ENCODE measurements around the gene SRF. TPM values are rescaled to one million over a fixed set of nuclear protein-coding genes. Genes with fewer than 3 reads are reported as not detected.

Gene SRF
- total RNA-seq, 1 experiment from 2014 or later = 16.4 TPM

- no peak for DNase-seq (ENCODE audit: extremely low read depth, low read depth)
Measured at GRCh38 chr6:43146709-43147688, 24.1 kb upstream of the SRF start.

GRCh38 chr6:43147691-43148477 lies 23.2 kb upstream of the SRF start:
- DNase-seq (ENCODE audit: extremely low read depth, low read depth) = no peak

GRCh38 chr6:43149265-43149664 lies 21.8 kb upstream of the SRF start:
- no peak for DNase-seq (ENCODE audit: extremely low read depth, low read depth)

- DNase-seq (ENCODE audit: extremely low read depth, low read depth) = no peak
Measured at GRCh38 chr6:43150051-43150751, 20.9 kb upstream of the SRF start.

DNA sequence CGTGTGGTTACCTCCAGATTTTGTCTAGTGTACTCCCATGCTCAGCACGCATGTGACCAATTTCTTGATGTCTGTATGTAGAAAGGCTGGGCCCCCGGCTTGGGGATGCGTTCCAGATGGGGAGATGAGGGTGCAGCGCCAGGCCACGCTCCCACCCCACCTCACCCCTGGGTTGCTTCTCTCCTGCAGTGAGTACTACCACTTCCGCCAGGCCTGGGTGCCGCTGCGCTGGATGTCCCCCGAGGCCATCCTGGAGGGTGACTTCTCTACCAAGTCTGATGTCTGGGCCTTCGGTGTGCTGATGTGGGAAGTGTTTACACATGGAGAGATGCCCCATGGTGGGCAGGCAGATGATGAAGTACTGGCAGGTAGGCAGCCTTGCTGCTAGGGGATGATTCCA lies 11.5 kb upstream of the SRF start:
- DNase-seq (ENCODE audit: extremely low read depth, low read depth) = no peak

- no peak for DNase-seq (ENCODE audit: extremely low read depth, low read depth)
Measured at GRCh38 chr6:43163899-43164298, 7.2 kb upstream of the SRF start.

- no peak for DNase-seq (ENCODE audit: extremely low read depth, low read depth)
Measured at GRCh38 chr6:43170417-43170930, 595 bp upstream of the SRF start.

- no peak for DNase-seq (ENCODE audit: extremely low read depth, low read depth)
Measured at GRCh38 chr6:43171707-43172103, 636 bp downstream of the SRF start.

GRCh38 chr6:43172104-43173007 lies 1.3 kb downstream of the SRF start:
- no peak for DNase-seq (ENCODE audit: extremely low read depth, low read depth)

GRCh38 chr6:43173591-43174262 lies 2.7 kb downstream of the SRF start:
- no peak for DNase-seq (ENCODE audit: extremely low read depth, low read depth)

DNA sequence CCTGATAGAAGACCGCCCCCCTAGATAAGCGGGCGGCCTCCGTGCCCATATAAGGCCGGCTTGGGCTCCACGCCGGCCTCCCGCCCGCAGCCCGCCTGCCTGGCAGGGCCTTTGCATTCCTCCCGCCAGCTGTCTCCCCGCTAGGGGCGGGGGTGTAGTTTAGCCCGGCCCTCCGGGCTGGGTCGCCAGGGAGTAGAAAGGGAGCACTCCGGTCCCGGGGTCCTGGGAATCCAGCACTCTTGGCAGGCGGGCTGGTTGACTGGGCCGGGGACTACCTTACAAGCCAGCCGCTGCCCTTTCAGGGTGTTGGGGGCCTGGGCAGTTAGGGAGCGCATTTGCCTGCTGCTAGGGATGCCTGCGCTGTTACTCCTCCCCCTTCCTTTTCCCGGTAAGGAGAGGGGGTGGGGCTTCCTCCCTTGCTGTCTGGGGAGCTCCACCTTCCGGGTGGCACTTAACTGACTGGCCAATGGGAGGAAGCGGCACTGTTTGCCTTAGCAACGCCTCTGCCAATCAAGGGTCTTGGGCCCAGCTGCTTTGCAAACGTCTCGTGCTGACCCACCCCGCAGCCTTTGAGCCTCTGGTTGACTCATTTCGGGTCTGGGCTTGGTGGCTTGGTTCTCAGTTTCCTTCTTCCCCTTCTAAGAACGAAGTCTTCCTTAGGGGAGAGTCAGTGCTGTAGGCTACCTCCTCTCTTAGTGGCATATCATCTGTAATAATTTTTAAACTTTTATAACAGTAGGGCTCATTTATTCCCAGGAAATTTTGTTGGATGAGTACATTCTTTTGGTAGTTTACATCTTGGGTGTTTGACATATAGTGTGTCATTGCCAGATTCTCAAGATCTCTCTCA lies 3.4 kb downstream of the SRF start:
- DNase-seq (ENCODE audit: extremely low read depth, low read depth) = peak; percentile 93

GRCh38 chr6:43175676-43176422 lies 4.8 kb downstream of the SRF start:
- no peak for DNase-seq (ENCODE audit: extremely low read depth, low read depth)

GRCh38 chr6:43176423-43176786 lies 5.3 kb downstream of the SRF start:
- no peak for DNase-seq (ENCODE audit: extremely low read depth, low read depth)

DNA sequence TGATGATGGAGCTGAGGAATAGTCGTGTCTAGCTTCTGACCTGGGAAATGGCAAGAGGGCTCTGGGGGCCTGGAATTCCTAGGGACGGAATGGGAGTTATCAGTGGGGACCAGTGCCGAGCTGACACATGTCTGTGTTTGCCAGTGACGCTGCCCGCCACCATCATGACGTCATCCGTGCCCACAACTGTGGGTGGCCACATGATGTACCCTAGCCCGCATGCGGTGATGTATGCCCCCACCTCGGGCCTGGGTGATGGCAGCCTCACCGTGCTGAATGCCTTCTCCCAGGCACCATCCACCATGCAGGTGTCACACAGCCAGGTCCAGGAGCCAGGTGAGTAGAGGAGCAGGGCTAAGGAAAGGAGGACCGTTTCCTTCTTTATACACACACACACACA lies 7.1 kb downstream of the SRF start:
- DNase-seq (ENCODE audit: extremely low read depth, low read depth) = no peak

DNA sequence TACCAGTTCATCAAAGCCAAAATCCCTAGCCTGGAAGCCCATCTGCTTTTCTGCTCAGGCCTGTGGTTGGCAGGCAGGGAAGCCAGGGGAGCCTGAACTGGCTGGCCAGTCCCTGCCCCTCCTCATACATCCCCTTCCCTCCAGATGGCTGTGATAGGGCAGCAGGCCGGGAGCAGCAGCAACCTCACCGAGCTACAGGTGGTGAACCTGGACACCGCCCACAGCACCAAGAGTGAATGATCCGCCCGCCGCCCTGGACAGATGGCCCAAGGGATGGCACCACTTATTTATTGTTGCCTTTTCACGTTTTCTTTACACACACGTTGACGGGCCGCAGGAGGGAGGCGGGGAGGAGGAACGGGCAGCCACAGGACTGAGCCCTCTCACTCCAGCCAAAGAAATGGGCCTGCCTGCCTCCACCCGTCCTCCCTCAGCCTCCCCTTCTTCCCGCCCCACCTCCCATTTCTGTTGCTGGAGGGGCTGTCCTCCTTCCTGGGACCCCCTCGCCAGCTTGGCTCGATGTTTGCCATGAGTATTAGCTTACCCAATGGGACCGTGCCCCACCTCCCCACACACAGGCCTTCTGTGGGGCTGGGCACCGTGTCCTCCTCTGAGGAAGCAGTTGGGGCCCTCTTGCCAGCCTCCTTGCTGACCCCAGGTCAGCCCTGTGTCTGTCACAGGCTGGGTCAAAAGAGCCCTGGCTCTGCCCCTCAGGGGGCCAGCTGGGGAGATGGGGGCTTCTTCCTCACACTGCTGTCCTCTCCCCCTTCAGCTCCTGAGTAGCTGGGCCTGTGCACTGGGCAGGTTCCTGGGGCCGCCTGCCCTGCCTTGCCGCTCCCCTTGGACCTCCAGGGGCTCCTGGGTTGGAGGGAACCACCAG lies 8.1 kb downstream of the SRF start:
- no peak for DNase-seq (ENCODE audit: extremely low read depth, low read depth)

GRCh38 chr6:43180058-43180457 lies 9.0 kb downstream of the SRF start:
- DNase-seq (ENCODE audit: extremely low read depth, low read depth) = no peak

DNA sequence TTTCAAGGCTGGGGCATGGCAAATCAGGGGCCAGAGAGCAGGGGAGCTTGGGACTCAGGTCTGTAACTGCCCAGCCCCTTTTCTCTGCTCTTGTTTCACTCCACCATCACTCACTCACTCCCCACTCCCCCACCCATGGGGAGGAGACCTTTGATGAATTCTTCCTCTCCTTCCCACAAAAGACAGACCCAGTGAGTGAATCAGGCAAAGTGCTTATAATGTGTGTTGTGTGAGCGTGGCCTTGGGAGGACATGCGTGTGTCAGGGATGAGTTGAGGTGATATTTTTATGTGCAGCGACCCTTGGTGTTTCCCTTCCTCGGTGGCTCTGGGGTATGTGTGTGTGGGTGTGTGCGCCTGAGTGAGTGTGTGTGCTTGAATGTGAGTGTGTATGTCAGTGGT lies 9.9 kb downstream of the SRF start:
- no peak for DNase-seq (ENCODE audit: extremely low read depth, low read depth)

Data from NCI-H460 (cell line).